GM21526 (cell line): Measurements from ENCODE around the gene TRIM72.
"Not testable (repeated sequence)": the region's sequence is repeated elsewhere in the genome, so short reads cannot be mapped to it uniquely, and the experiment has no call there.

ENCODE experiments used
- ATAC-seq: cut with Tn5 transposase; IDR thresholded peaks from one replicate; pipeline ENCODE4 v1.9.1; 2021; ENCODE audit warnings: moderate library complexity; ENCODE audit not compliant: unreplicated experiment, low FRiP score

The TRIM72 gene

DNA sequence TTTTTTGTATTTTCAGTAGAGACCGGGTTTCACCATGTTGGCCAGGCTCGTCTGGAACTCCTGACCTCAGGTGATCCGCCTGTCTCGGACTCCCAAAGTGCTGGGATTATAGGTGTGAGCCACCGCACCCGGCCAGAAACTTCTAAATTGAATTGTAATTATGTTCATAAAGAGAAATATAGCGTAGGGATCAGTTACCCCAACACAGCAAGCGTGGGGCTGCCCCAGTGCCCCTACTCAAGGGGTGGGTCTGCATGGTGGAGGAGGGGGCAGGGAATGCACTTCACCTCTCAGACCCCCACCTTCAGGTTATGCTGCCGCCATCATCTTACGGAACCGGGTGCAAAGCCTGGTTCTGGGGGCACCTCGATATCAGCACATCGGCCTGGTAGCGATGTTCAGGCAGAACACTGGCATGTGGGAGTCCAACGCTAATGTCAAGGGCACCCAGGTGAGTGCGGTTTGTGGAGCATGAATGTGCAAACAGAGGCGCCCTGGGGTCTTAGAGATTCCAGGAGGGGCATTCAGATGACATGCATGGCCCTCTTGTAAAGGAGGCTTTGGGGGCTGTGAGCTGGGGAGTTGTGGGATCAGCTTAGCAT, 63.8 kb downstream of the TRIM72 start:
- no peak for ATAC-seq

DNA sequence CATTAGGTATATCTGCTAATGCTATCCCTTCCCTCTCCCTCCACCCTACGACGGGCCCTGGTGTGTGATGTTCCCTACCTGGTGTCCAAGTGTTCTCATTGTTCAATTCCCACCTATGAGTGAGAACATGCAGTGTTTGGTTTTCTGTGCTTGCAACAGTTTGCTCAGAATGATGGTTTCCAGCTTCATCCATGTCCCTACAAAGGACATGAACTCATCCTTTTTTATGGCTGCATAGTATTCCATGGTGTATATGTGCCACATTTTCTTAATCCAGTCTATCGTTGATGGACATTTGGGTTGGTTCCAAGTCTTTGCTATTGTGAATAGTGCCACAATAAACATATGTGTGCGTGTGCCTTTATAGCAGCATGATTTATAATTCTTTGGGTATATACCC, 64.9 kb downstream of the TRIM72 start:
- not testable (repeated sequence) for ATAC-seq
